IMR-90 (cell line): ENCODE data around the gene LSM14A. TPM values are rescaled to one million over a fixed set of nuclear protein-coding genes. Genes with fewer than 3 reads are reported as not detected.
A peak's percentile ranks its signal among the peaks of the same experiment; 100 is the strongest.

Source experiments
- ATAC-seq: fragments of 200-7000 bp; cut with Tn5 transposase; 2 replicates; pipeline ENCODE4 v1.9.1; 2020; ENCODE audit warnings: low read depth, mild to moderate bottlenecking, moderate library complexity
- Bru-seq: library from RNA; stranded (reverse); fragments of 400-500 nt; gene quantifications from one replicate; lab custom pipeline; 2021; lab: Mats Ljungman, UMichigan
- BruChase-seq, 2 experiments: library from RNA; stranded (reverse); fragments of 400-500 nt; gene quantifications; one replicate each; lab custom pipeline; 2021; lab: Mats Ljungman, UMichigan
- BruUV-seq: library from RNA; stranded (reverse); fragments of 400-500 nt; replicated peaks from 2 replicates; lab custom pipeline; 2021; lab: Mats Ljungman, UMichigan
- CTCF ChIA-PET: fragments of 300-600 bp; formaldehyde crosslinking; extraction: SDS; loops from one replicate; lab custom pipeline; 2021; ENCODE audit warnings: antibody characterized with exemption; lab: Yijun Ruan, JAX
- POLR2A ChIA-PET: fragments of 300-600 bp; sonication (Branson Sonifier 250); formaldehyde crosslinking; loops from one replicate; lab custom pipeline; 2022; ENCODE audit warnings: antibody characterized with exemption; ENCODE audit not compliant: unreplicated experiment; lab: Charles Lee
- DNase-seq: peaks from one replicate; pipeline ENCODE4 v3.0.0; 2013
- H2AFZ ChIP-seq: replicated peaks from 2 replicates; pipeline ENCODE3; 2013; ENCODE audit warnings: low read length, mild to moderate bottlenecking; ENCODE audit not compliant: poor library complexity
- H2AK5ac ChIP-seq: 2 replicates; pipeline ENCODE4 v1.6.1; 2013; ENCODE audit warnings: low read depth, low read length, inconsistent platforms
- H2AK9ac ChIP-seq: replicated peaks from 2 replicates; pipeline ENCODE3; 2013; ENCODE audit warnings: mild to moderate bottlenecking, low read depth, low read length, moderate library complexity; ENCODE audit not compliant: poor library complexity
- H2BK120ac ChIP-seq: 2 replicates; pipeline ENCODE4 v1.6.1; 2013; ENCODE audit warnings: low read depth, low read length, inconsistent platforms
- H2BK15ac ChIP-seq: 3 replicates; pipeline ENCODE4 v1.6.1; 2013; ENCODE audit warnings: low read depth, low read length, inconsistent platforms
- H2BK20ac ChIP-seq: 2 replicates; pipeline ENCODE4 v1.6.1; 2013; ENCODE audit warnings: low read depth, mild to moderate bottlenecking, inconsistent platforms, low read length, moderate library complexity
- H2BK5ac ChIP-seq: 2 replicates; pipeline ENCODE4 v1.6.1; 2013; ENCODE audit warnings: mild to moderate bottlenecking, low read depth, low read length, inconsistent platforms; ENCODE audit not compliant: poor library complexity, severe bottlenecking
- H3K14ac ChIP-seq: replicated peaks from 2 replicates; pipeline ENCODE4 v1.6.1; 2013; ENCODE audit warnings: low read depth, low read length, inconsistent platforms
- H3K18ac ChIP-seq: 2 replicates; pipeline ENCODE4 v1.6.1; 2013; ENCODE audit warnings: low read depth, low read length, control low read depth
- H3K23ac ChIP-seq: 2 replicates; pipeline ENCODE4 v1.6.1; 2013; ENCODE audit warnings: low read depth, low read length, inconsistent platforms
- H3K27ac ChIP-seq: 2 replicates; pipeline ENCODE4 v1.5.1; 2013; ENCODE audit warnings: mild to moderate bottlenecking, control low read depth, low read length; ENCODE audit not compliant: insufficient read depth
- H3K27me3 ChIP-seq: 2 replicates; pipeline ENCODE4 v1.6.1; 2013; ENCODE audit warnings: low read length; ENCODE audit not compliant: control insufficient read depth, insufficient read depth
- H3K36me3 ChIP-seq: 2 replicates; pipeline ENCODE4 v1.6.1; 2013; ENCODE audit warnings: low read length, mixed read lengths; ENCODE audit not compliant: control insufficient read depth, insufficient read depth
- H3K4ac ChIP-seq: 2 replicates; pipeline ENCODE4 v1.6.1; 2013; ENCODE audit warnings: low read depth, low read length, inconsistent platforms
- H3K4me1 ChIP-seq: 2 replicates; pipeline ENCODE4 v1.6.1; 2013; ENCODE audit warnings: low read length, mixed read lengths; ENCODE audit not compliant: control insufficient read depth, insufficient read depth
- H3K4me2 ChIP-seq: 2 replicates; pipeline ENCODE4 v1.6.1; 2013; ENCODE audit warnings: low read depth, mild to moderate bottlenecking, control low read depth, low read length, moderate library complexity
- H3K4me3 ChIP-seq: 2 replicates; pipeline ENCODE4 v1.5.1; 2013; ENCODE audit warnings: low read depth, mild to moderate bottlenecking, control low read depth, low read length, moderate library complexity; ENCODE audit not compliant: insufficient read depth
- H3K56ac ChIP-seq: 2 replicates; pipeline ENCODE4 v1.6.1; 2013; ENCODE audit warnings: low read length, inconsistent platforms; ENCODE audit not compliant: insufficient read depth; ENCODE audit errors: extremely low read depth
- H3K79me1 ChIP-seq, 2 experiments: 2 replicates each; pipeline ENCODE4 v1.6.1; 2013; ENCODE audit warnings: low read length in 2 of 2, inconsistent platforms in 1 of 2, low read depth in 1 of 2
- H3K9ac ChIP-seq: 2 replicates; pipeline ENCODE4 v1.6.1; 2013; ENCODE audit warnings: low read depth, low read length, control low read depth
- H3K9me1 ChIP-seq: 2 replicates; pipeline ENCODE4 v1.6.1; 2013; ENCODE audit warnings: low read length, inconsistent platforms; ENCODE audit not compliant: insufficient read depth
- H3K9me3 ChIP-seq: 2 replicates; pipeline ENCODE4 v1.6.1; 2013; ENCODE audit warnings: low read length; ENCODE audit not compliant: control insufficient read depth, insufficient read depth
- H4K20me1 ChIP-seq: 2 replicates; pipeline ENCODE4 v1.6.1; 2013; ENCODE audit warnings: low read length, inconsistent platforms; ENCODE audit not compliant: insufficient read depth
- H4K5ac ChIP-seq: 2 replicates; pipeline ENCODE4 v1.6.1; 2013; ENCODE audit warnings: mild to moderate bottlenecking, low read depth, low read length, control low read depth
- H4K8ac ChIP-seq, 2 experiments: 2 replicates each; pipeline ENCODE4 v1.6.1; 2013; ENCODE audit warnings: low read depth in 2 of 2, low read length in 2 of 2, control low read depth in 1 of 2, inconsistent platforms in 1 of 2
- H4K91ac ChIP-seq: 2 replicates; pipeline ENCODE4 v1.6.1; 2013; ENCODE audit warnings: low read depth, low read length, inconsistent platforms; ENCODE audit not compliant: insufficient read depth
- MAZ ChIP-seq: IDR thresholded peaks from 2 replicates; pipeline ENCODE4 v1.6.1; 2012; ENCODE audit warnings: low read depth, mild to moderate bottlenecking, low read length, improper control_type of control experiment, moderate library complexity, borderline replicate concordance
- POLR2A ChIP-seq: IDR thresholded peaks from 2 replicates; pipeline ENCODE4 v1.6.1; 2012; ENCODE audit warnings: mild to moderate bottlenecking, low read depth, low read length
- SMC3 ChIP-seq: fragments of 150-350 bp; IDR thresholded peaks from 2 replicates; pipeline ENCODE4 v1.6.1; 2016; ENCODE audit warnings: low read depth, mild to moderate bottlenecking, antibody characterized with exemption, low read length, moderate library complexity
- WGBS, 2 experiments: methylation state at CpG; one replicate each; pipeline versions ENCODE4 v1.1.5 to v1.1.7; 2013; ENCODE audit warnings: missing lambda C conversion rate in 2 of 2; ENCODE audit not compliant: insufficient read length in 1 of 2; ENCODE audit errors: extremely low coverage in 2 of 2; 5-methylcytosine and 5-hydroxymethylcytosine counted together
- dilution Hi-C: fragments of 300-500 bp; cut with HindIII; formaldehyde crosslinking; loops from one replicate; pipeline ENCODE4 v1.14.3; 2018; ENCODE audit warnings: low sequenced_read_pairs; ENCODE audit not compliant: unreplicated experiment
- in situ Hi-C: fragments of 300-500 bp; cut with MboI; formaldehyde crosslinking; loops from 3 replicates; pipeline ENCODE4 v1.14.3; 2019; ENCODE audit warnings: low sequenced_read_pairs, inconsistent platforms, mixed read lengths
- intact Hi-C: fragments of 100-400 bp; cut with micrococcal nuclease; formaldehyde crosslinking; loops from 2 replicates; pipeline ENCODE4 v1.10.0; 2022
- long read RNA-seq: library from polyadenylated mRNA; unstranded; transcript quantifications from one replicate; pipeline ENCODE4 v2.0.0, GENCODE V29; 2021; ENCODE audit not compliant: unreplicated experiment
- polyA plus RNA-seq, 3 experiments: library from polyadenylated mRNA; depleted of rRNA; stranded (reverse); fragments of >200 nt; gene quantifications; 2 replicates each; pipeline ENCODE4 v1.2.3, GENCODE V29; 2012; ENCODE audit warnings: low replicate concordance in 1 of 3
- total RNA-seq: library from RNA; depleted of rRNA; stranded (reverse); fragments of >200 nt; gene quantifications from 2 replicates; pipeline ENCODE4 v1.2.3, GENCODE V29; 2012; rRNA removed

Gene LSM14A
- total RNA-seq (44.3 and 49.4 TPM in 2 replicates), polyA plus RNA-seq (2012; rRNA removed) (54.8 and 66.1 TPM in 2 replicates), Bru-seq, nascent RNA (percentile 96 among the genes with signal in this experiment), BruChase-seq, experiment 1, labeled RNA remaining after a 6-hour chase (percentile 96 among the genes with signal in this experiment), BruChase-seq, experiment 2, labeled RNA remaining after a 2-hour chase (percentile 93 among the genes with signal in this experiment)
- 94.9 and 113 TPM in 2 replicates for polyA plus RNA-seq (2012; cell fraction: cytosol; rRNA removed)
- 45.7 and 47.0 TPM in 2 replicates for polyA plus RNA-seq (2012; cell fraction: nucleus; rRNA removed; ENCODE audit: low replicate concordance)
- long read RNA-seq, transcript LSM14A-201 (11 exons, 3,424 nt) = minor isoform, 36 of 166 reads
- long read RNA-seq, transcript LSM14A-203 (10 exons, 3,596 nt) = major isoform, 77 of 166 reads
- long read RNA-seq, partial matches to known transcripts = 6 of 166 reads
- long read RNA-seq, other reads (novel, unspliced or antisense) = 47 of 166 reads

DNA sequence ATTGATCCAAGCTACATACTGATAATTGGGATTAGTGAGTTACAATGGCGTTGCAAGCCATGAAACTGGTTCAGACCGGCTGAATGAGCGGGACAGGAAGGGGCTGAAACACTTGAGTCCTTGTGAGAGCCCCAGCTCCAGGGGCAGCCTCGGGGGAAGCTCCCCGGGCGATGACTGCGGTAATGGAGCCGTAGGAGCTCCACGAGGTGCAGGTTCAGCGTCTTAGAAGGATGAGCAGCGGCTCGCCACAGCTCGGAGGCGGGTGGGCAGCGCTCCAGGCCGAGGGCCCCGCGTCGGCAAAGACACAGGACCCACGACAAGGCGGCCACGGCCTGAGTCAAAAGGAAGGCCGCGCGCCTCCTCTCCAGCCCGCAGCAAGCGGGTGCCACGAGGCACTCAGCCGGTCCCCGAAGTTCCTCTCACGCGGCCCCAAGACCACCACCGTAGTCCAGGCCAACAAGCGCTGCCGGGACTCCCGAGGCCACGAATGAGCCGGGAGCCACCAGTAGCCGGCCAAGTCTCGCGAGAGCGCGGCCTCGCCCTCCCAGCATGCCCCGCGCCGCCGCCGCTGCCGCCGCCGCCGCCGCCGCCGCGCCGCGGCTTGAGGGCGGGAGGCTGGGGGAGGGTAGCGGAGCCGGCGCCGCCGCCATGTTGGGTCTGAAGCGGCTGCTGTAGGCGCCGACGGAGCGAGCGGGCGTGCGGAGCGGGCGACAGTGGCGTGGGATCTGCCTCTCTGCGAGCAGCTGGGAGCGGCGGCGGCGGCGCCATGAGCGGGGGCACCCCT is at the start of gene LSM14A:
Gene LSM14A, plus strand, starts transcription at position 628 of the 784 bp plus-strand sequence. Its CDS starts 139 bp downstream, at position 767.
- peak; percentile 89 for DNase-seq
- no peaks in the 10 kb centered on the region for H3K9me3 ChIP-seq
- H3K9me1 ChIP-seq = peaks cover 4% of the 10 kb centered on the region; the same call in 1 of the 2 replicates
- H4K8ac ChIP-seq = peak within 1 kb of the TSS; percentile 92 to 94
- H3K4ac ChIP-seq = peak within 1 kb of the TSS; percentile 89
- H3K23ac ChIP-seq = peak within 1 kb of the TSS; percentile 96
- peak within 1 kb of the TSS; percentile 35 for H2BK20ac ChIP-seq
- H3K9ac ChIP-seq = peak within 1 kb of the TSS; percentile 99
- peaks cover 39% of the 10 kb centered on the region for H4K20me1 ChIP-seq
- H3K4me2 ChIP-seq = peak within 1 kb of the TSS; percentile 95
- H2BK15ac ChIP-seq = peak within 1 kb of the TSS; percentile 45
- H3K79me1 ChIP-seq = peaks cover 0 to 16% of the 10 kb centered on the region in 2 experiments; a peak in 2 of 4 replicates
- peak within 1 kb of the TSS; percentile 54 for H2AK5ac ChIP-seq
- TF ChIP-seq POLR2A (peak; percentile 78), SMC3 (no peak), MAZ (peak; percentile 32; the same call in 1 of the 2 replicates)
- ChIA-PET CTCF (interaction anchor here (0.5 to 1.0 kb wide), 2 partner anchors 47 to 158 kb away, joined by 3 read pairs; no protein-coding TSS in a partner anchor), POLR2A (no interaction called here)
- H2BK120ac ChIP-seq = peak within 1 kb of the TSS; percentile 70
- peak within 1 kb of the TSS; percentile 93 for H2AFZ ChIP-seq
- intact Hi-C loops (no loop called here), dilution Hi-C loops (no loop called here), in situ Hi-C loops (no loop called here)
- ATAC-seq = peak; percentile 87
- peak within 1 kb of the TSS; percentile 98 for H2BK5ac ChIP-seq
- no peaks in the 10 kb centered on the region for H3K36me3 ChIP-seq
- H4K91ac ChIP-seq = peak within 1 kb of the TSS; percentile 85
- TSS peak; percentile 93 for BruUV-seq
- peak within 1 kb of the TSS; percentile 88 for H3K18ac ChIP-seq
- H3K56ac ChIP-seq = peak within 1 kb of the TSS; percentile 89
- peak within 1 kb of the TSS; percentile 95 for H4K5ac ChIP-seq
- peaks cover 4% of the 10 kb centered on the region; the same call in 1 of the 2 replicates for H3K4me1 ChIP-seq
- H3K27ac ChIP-seq = peak within 1 kb of the TSS; percentile 100
- peak within 1 kb of the TSS; percentile 88 for H2AK9ac ChIP-seq
- 0% methylated on average over 35 of the region's 83 CpGs; no CpG with 5 or more reads in 1 of the 2 experiments for WGBS, 2 experiments
- H3K14ac ChIP-seq = peak within 1 kb of the TSS; percentile 98
- H3K27me3 ChIP-seq = no peaks in the 10 kb centered on the region
- H3K4me3 ChIP-seq = peak within 1 kb of the TSS; percentile 99
